HL-60 (cell line): Measurements from ENCODE around the gene PARP16.

Experiments used
- GABPA ChIP-seq: IDR thresholded peaks from 2 replicates; pipeline ENCODE4 v1.6.1; 2012; ENCODE audit warnings: low read depth
- POLR2AphosphoS5 ChIP-seq: IDR thresholded peaks from 2 replicates; pipeline ENCODE4 v1.6.1; 2012; ENCODE audit warnings: low read depth
- TF ChIP-seq, protein P1 (sequence below): IDR thresholded peaks from one replicate; pipeline ENCODE4 v1.5.1; 2011; ENCODE audit warnings: low read length, control low read depth, inconsistent platforms; ENCODE audit not compliant: insufficient read depth
- TF ChIP-seq, protein P2 (sequence below): IDR thresholded peaks from 2 replicates; pipeline ENCODE4 v1.6.1; 2012; ENCODE audit warnings: low read depth; ENCODE audit not compliant: insufficient replicate concordance

DNA sequence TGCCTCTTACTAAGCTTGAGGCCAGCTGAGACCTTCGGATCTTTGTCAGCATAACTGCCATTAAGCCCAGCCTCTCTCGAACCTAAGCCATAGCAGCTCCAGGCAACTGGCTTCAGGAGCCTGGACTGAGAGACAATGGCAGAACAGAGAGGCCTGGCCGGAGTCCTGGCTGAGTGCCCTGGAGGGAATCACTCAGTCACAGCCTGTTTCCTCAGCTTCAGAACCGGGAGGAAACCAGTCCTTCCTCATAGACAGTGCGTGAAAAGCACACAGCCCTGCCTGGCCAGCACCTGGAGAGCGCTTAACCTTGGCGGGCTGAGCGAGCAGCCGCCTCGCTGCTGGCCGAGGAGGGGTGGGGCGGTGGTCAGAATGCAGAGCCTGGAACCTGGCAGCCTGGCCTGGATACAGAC, 39.4 kb upstream of the PARP16 start:
- TF ChIP-seq, protein P1, sequence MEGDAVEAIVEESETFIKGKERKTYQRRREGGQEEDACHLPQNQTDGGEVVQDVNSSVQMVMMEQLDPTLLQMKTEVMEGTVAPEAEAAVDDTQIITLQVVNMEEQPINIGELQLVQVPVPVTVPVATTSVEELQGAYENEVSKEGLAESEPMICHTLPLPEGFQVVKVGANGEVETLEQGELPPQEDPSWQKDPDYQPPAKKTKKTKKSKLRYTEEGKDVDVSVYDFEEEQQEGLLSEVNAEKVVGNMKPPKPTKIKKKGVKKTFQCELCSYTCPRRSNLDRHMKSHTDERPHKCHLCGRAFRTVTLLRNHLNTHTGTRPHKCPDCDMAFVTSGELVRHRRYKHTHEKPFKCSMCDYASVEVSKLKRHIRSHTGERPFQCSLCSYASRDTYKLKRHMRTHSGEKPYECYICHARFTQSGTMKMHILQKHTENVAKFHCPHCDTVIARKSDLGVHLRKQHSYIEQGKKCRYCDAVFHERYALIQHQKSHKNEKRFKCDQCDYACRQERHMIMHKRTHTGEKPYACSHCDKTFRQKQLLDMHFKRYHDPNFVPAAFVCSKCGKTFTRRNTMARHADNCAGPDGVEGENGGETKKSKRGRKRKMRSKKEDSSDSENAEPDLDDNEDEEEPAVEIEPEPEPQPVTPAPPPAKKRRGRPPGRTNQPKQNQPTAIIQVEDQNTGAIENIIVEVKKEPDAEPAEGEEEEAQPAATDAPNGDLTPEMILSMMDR = no peak
- no peak for TF ChIP-seq GABPA
- no peak for TF ChIP-seq POLR2AphosphoS5
- TF ChIP-seq, protein P2, sequence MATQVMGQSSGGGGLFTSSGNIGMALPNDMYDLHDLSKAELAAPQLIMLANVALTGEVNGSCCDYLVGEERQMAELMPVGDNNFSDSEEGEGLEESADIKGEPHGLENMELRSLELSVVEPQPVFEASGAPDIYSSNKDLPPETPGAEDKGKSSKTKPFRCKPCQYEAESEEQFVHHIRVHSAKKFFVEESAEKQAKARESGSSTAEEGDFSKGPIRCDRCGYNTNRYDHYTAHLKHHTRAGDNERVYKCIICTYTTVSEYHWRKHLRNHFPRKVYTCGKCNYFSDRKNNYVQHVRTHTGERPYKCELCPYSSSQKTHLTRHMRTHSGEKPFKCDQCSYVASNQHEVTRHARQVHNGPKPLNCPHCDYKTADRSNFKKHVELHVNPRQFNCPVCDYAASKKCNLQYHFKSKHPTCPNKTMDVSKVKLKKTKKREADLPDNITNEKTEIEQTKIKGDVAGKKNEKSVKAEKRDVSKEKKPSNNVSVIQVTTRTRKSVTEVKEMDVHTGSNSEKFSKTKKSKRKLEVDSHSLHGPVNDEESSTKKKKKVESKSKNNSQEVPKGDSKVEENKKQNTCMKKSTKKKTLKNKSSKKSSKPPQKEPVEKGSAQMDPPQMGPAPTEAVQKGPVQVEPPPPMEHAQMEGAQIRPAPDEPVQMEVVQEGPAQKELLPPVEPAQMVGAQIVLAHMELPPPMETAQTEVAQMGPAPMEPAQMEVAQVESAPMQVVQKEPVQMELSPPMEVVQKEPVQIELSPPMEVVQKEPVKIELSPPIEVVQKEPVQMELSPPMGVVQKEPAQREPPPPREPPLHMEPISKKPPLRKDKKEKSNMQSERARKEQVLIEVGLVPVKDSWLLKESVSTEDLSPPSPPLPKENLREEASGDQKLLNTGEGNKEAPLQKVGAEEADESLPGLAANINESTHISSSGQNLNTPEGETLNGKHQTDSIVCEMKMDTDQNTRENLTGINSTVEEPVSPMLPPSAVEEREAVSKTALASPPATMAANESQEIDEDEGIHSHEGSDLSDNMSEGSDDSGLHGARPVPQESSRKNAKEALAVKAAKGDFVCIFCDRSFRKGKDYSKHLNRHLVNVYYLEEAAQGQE = peak; percentile 11
